Measurements from ENCODE around the gene SULT1E1.

Gene SULT1E1

GRCh38 chr4:69822198-69822597 lies 37.7 kb downstream of the SULT1E1 start:
- Mint-ChIP-seq H3K36me3 (ENCODE audit: insufficient read depth) (no peaks in the 10 kb centered on the region), H3K4me3 (no peak overlapping the region), H3K4me1 (no peaks in the 10 kb centered on the region), H3K27ac (ENCODE audit: low read depth) (no peak overlapping the region), H3K27me3 (no peaks in the 10 kb centered on the region), H3K9me3 (no peaks in the 10 kb centered on the region)
- no peak for DNase-seq (ENCODE audit: low spot score in 2 of 2)
- ATAC-seq (replicated peaks; ENCODE audit: extremely low read depth, poor library complexity, severe bottlenecking), result no peak

GRCh38 chr4:69818060-69818639 lies 41.8 kb downstream of the SULT1E1 start:
- Mint-ChIP-seq H3K27me3 (no peaks in the 10 kb centered on the region), H3K9me3 (no peaks in the 10 kb centered on the region), H3K27ac (ENCODE audit: low read depth) (no peak overlapping the region), H3K4me3 (no peak overlapping the region), H3K36me3 (ENCODE audit: insufficient read depth) (no peaks in the 10 kb centered on the region), H3K4me1 (no peaks in the 10 kb centered on the region)
- DNase-seq (ENCODE audit: low spot score in 2 of 2) (no peak), ATAC-seq (replicated peaks; ENCODE audit: extremely low read depth, poor library complexity, severe bottlenecking) (no peak)

- Mint-ChIP-seq H3K4me3 (no peak overlapping the region), H3K27ac (ENCODE audit: low read depth) (no peak overlapping the region), H3K36me3 (ENCODE audit: insufficient read depth) (no peaks in the 10 kb centered on the region), H3K27me3 (no peaks in the 10 kb centered on the region), H3K4me1 (no peaks in the 10 kb centered on the region), H3K9me3 (no peaks in the 10 kb centered on the region)
- no peak for ATAC-seq (replicated peaks; ENCODE audit: extremely low read depth, poor library complexity, severe bottlenecking)
- no peak for DNase-seq (ENCODE audit: low spot score in 2 of 2)
Measured at GRCh38 chr4:69816236-69816635, 43.7 kb downstream of the SULT1E1 start.

- no peaks in the 10 kb centered on the region for H3K4me1 Mint-ChIP-seq
- H3K4me3 Mint-ChIP-seq, result no peak overlapping the region
- H3K27ac Mint-ChIP-seq (ENCODE audit: low read depth), result no peak overlapping the region
- H3K36me3 Mint-ChIP-seq (ENCODE audit: insufficient read depth), result no peaks in the 10 kb centered on the region
- DNase-seq (ENCODE audit: low spot score in 2 of 2), result no peak
- no peaks in the 10 kb centered on the region for H3K9me3 Mint-ChIP-seq
- no peaks in the 10 kb centered on the region for H3K27me3 Mint-ChIP-seq
- ATAC-seq (replicated peaks; ENCODE audit: extremely low read depth, poor library complexity, severe bottlenecking), result no peak
Measured at GRCh38 chr4:69813628-69814027, 46.3 kb downstream of the SULT1E1 start.

- Mint-ChIP-seq H3K27ac (ENCODE audit: low read depth) (no peak overlapping the region), H3K4me1 (no peaks in the 10 kb centered on the region), H3K27me3 (no peaks in the 10 kb centered on the region), H3K9me3 (peaks cover 10% of the 10 kb centered on the region), H3K4me3 (no peak overlapping the region), H3K36me3 (ENCODE audit: insufficient read depth) (no peaks in the 10 kb centered on the region)
- ATAC-seq (replicated peaks; ENCODE audit: extremely low read depth, poor library complexity, severe bottlenecking), result no peak
- DNase-seq (ENCODE audit: low spot score in 2 of 2), result no peak
Measured at GRCh38 chr4:69811166-69811565, 48.8 kb downstream of the SULT1E1 start.

- no peak for ATAC-seq (replicated peaks; ENCODE audit: extremely low read depth, poor library complexity, severe bottlenecking)
- no peaks in the 10 kb centered on the region for H3K4me1 Mint-ChIP-seq
- H3K9me3 Mint-ChIP-seq, result peaks cover 7% of the 10 kb centered on the region
- no peak overlapping the region for H3K27ac Mint-ChIP-seq (ENCODE audit: low read depth)
- no peak for DNase-seq (ENCODE audit: low spot score in 2 of 2)
- H3K36me3 Mint-ChIP-seq (ENCODE audit: insufficient read depth), result no peaks in the 10 kb centered on the region
- no peaks in the 10 kb centered on the region for H3K27me3 Mint-ChIP-seq
- no peak overlapping the region for H3K4me3 Mint-ChIP-seq
Measured at GRCh38 chr4:69800599-69800998, 59.3 kb downstream of the SULT1E1 start.

- Mint-ChIP-seq H3K36me3 (ENCODE audit: insufficient read depth) (no peaks in the 10 kb centered on the region), H3K27me3 (no peaks in the 10 kb centered on the region), H3K4me3 (no peak overlapping the region), H3K4me1 (no peaks in the 10 kb centered on the region), H3K9me3 (peaks cover 7% of the 10 kb centered on the region), H3K27ac (ENCODE audit: low read depth) (no peak overlapping the region)
- DNase-seq (ENCODE audit: low spot score in 2 of 2) (no peak), ATAC-seq (replicated peaks; ENCODE audit: extremely low read depth, poor library complexity, severe bottlenecking) (no peak)
Measured at GRCh38 chr4:69799337-69799736, 60.6 kb downstream of the SULT1E1 start.

GRCh38 chr4:69793732-69794131 lies 66.2 kb downstream of the SULT1E1 start:
- Mint-ChIP-seq H3K4me1 (no peaks in the 10 kb centered on the region), H3K9me3 (peaks cover 7% of the 10 kb centered on the region), H3K27me3 (no peaks in the 10 kb centered on the region), H3K36me3 (ENCODE audit: insufficient read depth) (no peaks in the 10 kb centered on the region), H3K27ac (ENCODE audit: low read depth) (no peak overlapping the region), H3K4me3 (no peak overlapping the region)
- no peak for ATAC-seq (replicated peaks; ENCODE audit: extremely low read depth, poor library complexity, severe bottlenecking)
- DNase-seq (ENCODE audit: low spot score in 2 of 2), result no peak
